Measurements from ENCODE around the gene MUS81. TPM values are rescaled to one million over a fixed set of nuclear protein-coding genes. Genes with fewer than 3 reads are reported as not detected.
A peak's percentile ranks its signal among the peaks of the same experiment; 100 is the strongest.

Gene MUS81
- total and polyA plus RNA-seq, 9 of the 15 experiments (the other 6 are each of a cell fraction or from before 2014, with no cell fraction given): 13.4 to 118 (median 53.7) TPM

DNA sequence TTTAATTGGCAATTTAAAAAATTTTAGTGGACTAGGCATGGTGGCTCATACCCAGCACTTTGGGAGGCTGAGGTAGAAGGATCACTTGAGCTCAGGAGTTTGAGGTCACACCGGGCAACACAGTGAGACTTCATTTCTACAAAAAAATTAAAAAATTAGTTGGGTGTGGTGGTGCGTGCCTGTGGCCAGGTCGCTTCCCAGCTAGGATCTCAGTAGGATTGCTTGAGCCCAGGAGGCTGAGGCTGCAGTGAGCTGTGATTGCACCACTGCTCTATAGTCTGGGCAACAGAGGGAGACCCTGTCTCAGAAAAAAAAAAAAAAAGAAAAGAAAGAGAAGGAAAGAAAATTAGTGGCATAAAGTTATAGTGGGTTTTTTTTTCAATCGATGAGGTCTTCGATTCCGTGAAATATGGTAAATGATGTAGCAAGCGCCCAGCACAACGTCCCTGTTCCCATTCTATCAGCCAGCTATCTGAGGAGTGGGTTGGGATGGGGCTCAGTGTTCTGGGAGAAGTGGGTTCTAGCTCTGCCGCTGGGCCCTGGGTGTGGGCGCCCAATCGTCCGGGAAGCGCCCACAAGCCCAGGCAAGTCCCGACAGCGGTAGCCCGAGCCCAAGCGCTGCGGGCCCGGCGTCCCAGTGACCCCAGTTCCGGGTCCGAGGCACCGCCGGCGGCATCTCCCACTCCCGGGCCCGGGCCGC lies 38.6 kb downstream of the MUS81 start (continued):
- TF ChIP-seq RBM25 (IDR thresholded peaks at IDR 0.05; ENCODE audit: low read depth, low read length, severe bottlenecking) (no peak), SMAD2 (IDR thresholded peaks at IDR 0.05; ENCODE audit: low read depth, low read length) (no peak), SMARCE1 (IDR thresholded peaks at IDR 0.05) (no peak), ZBED1 (IDR thresholded peaks at IDR 0.05) (no peak), ZNF717 (CRISPR knock-in tag; IDR thresholded peaks at IDR 0.05) (no peak), EP300 (IDR thresholded peaks at IDR 0.05; ENCODE audit: low read length) (0 out of 2 replicates have a peak, but pooled peaks have one; percentile 43), SP1 (CRISPR knock-in tag; IDR thresholded peaks at IDR 0.05) (no peak), NONO (IDR thresholded peaks at IDR 0.05; ENCODE audit: low read depth in 2 of 2, low read length in 1 of 2) (0 out of 4 replicates have a peak, but pooled peaks of 1 of the 2 experiments have one; percentile 12), KAT8 (IDR thresholded peaks at IDR 0.05; ENCODE audit: low read depth) (no peak), NCOA6 (IDR thresholded peaks at IDR 0.05) (no peak), LARP7 (IDR thresholded peaks at IDR 0.05) (no peak), WHSC1 (IDR thresholded peaks at IDR 0.05; ENCODE audit: low read length) (no peak), DACH1 (IDR thresholded peaks at IDR 0.05; ENCODE audit: partially characterized antibody) (no peak), POLR2H (tag; IDR thresholded peaks at IDR 0.05; ENCODE audit: low read depth) (0 out of 2 replicates have a peak, but pooled peaks have one; percentile 8), KLF10 (CRISPR knock-in tag; IDR thresholded peaks at IDR 0.05) (no peak), ADNP (tag; IDR thresholded peaks at IDR 0.05) (no peak), TAF15 (IDR thresholded peaks at IDR 0.05; ENCODE audit: low read depth, low read length) (no peak), TBP (optimal IDR thresholded peaks at IDR 0.05; ENCODE audit: low read depth, low read length) (no peak), MECOM (CRISPR knock-in tag; IDR thresholded peaks at IDR 0.05) (no peak), IFI16 (CRISPR knock-in tag; IDR thresholded peaks at IDR 0.05) (no peak), ZNF584 (CRISPR knock-in tag; IDR thresholded peaks at IDR 0.05; ENCODE audit: low read depth) (no peak), RNF2 (IDR thresholded peaks at IDR 0.05) (no peak), ZNF197 (CRISPR knock-in tag; IDR thresholded peaks at IDR 0.05; ENCODE audit: low read depth) (no peak), NCOA4 (IDR thresholded peaks at IDR 0.05; ENCODE audit: partially characterized antibody) (no peak)
- TF ChIP-seq, protein P1, sequence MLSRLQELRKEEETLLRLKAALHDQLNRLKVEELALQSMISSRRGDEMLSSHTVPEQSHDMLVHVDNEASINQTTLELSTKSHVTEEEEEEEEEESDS (CRISPR knock-in tag; IDR thresholded peaks at IDR 0.05): no peak
- TF ChIP-seq, protein P2, sequence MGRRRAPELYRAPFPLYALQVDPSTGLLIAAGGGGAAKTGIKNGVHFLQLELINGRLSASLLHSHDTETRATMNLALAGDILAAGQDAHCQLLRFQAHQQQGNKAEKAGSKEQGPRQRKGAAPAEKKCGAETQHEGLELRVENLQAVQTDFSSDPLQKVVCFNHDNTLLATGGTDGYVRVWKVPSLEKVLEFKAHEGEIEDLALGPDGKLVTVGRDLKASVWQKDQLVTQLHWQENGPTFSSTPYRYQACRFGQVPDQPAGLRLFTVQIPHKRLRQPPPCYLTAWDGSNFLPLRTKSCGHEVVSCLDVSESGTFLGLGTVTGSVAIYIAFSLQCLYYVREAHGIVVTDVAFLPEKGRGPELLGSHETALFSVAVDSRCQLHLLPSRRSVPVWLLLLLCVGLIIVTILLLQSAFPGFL (CRISPR knock-in tag; IDR thresholded peaks at IDR 0.05): no peak
- TF ChIP-seq, protein P3, sequence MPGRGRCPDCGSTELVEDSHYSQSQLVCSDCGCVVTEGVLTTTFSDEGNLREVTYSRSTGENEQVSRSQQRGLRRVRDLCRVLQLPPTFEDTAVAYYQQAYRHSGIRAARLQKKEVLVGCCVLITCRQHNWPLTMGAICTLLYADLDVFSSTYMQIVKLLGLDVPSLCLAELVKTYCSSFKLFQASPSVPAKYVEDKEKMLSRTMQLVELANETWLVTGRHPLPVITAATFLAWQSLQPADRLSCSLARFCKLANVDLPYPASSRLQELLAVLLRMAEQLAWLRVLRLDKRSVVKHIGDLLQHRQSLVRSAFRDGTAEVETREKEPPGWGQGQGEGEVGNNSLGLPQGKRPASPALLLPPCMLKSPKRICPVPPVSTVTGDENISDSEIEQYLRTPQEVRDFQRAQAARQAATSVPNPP (IDR thresholded peaks at IDR 0.05; ENCODE audit: borderline replicate concordance, insufficient read depth, insufficient read length): no peak
- TF ChIP-seq, protein P4, sequence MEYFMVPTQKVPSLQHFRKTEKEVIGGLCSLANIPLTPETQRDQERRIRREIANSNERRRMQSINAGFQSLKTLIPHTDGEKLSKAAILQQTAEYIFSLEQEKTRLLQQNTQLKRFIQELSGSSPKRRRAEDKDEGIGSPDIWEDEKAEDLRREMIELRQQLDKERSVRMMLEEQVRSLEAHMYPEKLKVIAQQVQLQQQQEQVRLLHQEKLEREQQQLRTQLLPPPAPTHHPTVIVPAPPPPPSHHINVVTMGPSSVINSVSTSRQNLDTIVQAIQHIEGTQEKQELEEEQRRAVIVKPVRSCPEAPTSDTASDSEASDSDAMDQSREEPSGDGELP (CRISPR knock-in tag; IDR thresholded peaks at IDR 0.05; ENCODE audit: borderline replicate concordance): no peak
